HCT116 (cell line): Measurements from ENCODE around the gene MAP3K5.

Experiments
- MAX ChIP-seq: IDR thresholded peaks from 2 replicates; pipeline ENCODE4 v1.6.1; 2012
- POLR2A ChIP-seq: IDR thresholded peaks from 2 replicates; pipeline ENCODE4 v1.7.0; 2011; ENCODE audit warnings: borderline replicate concordance; ENCODE audit not compliant: insufficient read depth, insufficient read length; ENCODE audit errors: extremely low read depth
- ZNF274 ChIP-seq: fragments of 200-500 bp; sonication (Bioruptor generic); IDR thresholded peaks from 2 replicates; pipeline ENCODE4 v1.6.1; 2014; ENCODE audit warnings: mild to moderate bottlenecking, low read depth, low read length, inconsistent platforms

GRCh38 chr6:136798044-136798443 is 5.8 kb upstream of the MAP3K5 start:
- TF ChIP-seq POLR2A = no peak
- no peak for TF ChIP-seq ZNF274
- no peak for TF ChIP-seq MAX
